Endodermal cell (in vitro differentiated cells): ENCODE measurements around the gene APPBP2. TPM values are rescaled to one million over a fixed set of nuclear protein-coding genes. Genes with fewer than 3 reads are reported as not detected.
A peak's percentile ranks its signal among the peaks of the same experiment; 100 is the strongest.

Experiments used
- DNase-seq: peaks from one replicate; pipeline ENCODE4 v3.0.0-alpha.2; 2017
- H3K27ac ChIP-seq: 2 replicates; pipeline ENCODE4 v1.5.1; 2013; ENCODE audit warnings: mild to moderate bottlenecking, low read depth, low read length, moderate library complexity
- H3K27me3 ChIP-seq: 2 replicates; pipeline ENCODE4 v1.6.1; 2013; ENCODE audit warnings: mild to moderate bottlenecking, low read length, moderate library complexity; ENCODE audit not compliant: insufficient read depth, control insufficient read depth, poor library complexity, severe bottlenecking
- H3K36me3 ChIP-seq: 2 replicates; pipeline ENCODE4 v1.7.0; 2013; ENCODE audit warnings: mild to moderate bottlenecking, low read length, moderate library complexity; ENCODE audit not compliant: control insufficient read depth, insufficient read depth
- H3K4me1 ChIP-seq: one replicate; pipeline ENCODE4 v1.7.0; 2013; ENCODE audit warnings: low read length; ENCODE audit not compliant: control insufficient read depth, insufficient read depth
- H3K4me3 ChIP-seq: 2 replicates; pipeline ENCODE4 v1.5.1; 2013; ENCODE audit warnings: mild to moderate bottlenecking, low read length, moderate library complexity
- H3K9ac ChIP-seq: 2 replicates; pipeline ENCODE4 v1.6.1; 2013; ENCODE audit warnings: mild to moderate bottlenecking, low read length, moderate library complexity; ENCODE audit not compliant: poor library complexity, severe bottlenecking; ENCODE audit errors: extremely low read depth
- H3K9me3 ChIP-seq: 2 replicates; pipeline ENCODE4 v1.6.1; 2013; ENCODE audit warnings: mild to moderate bottlenecking, low read length, moderate library complexity; ENCODE audit not compliant: control insufficient read depth
- H3K27ac Mint-ChIP-seq: 2 replicates; pipeline ENCODE4 v1.8.0; 2020; ENCODE audit warnings: mixed read lengths
- H3K27me3 Mint-ChIP-seq: 2 replicates; pipeline ENCODE4 v1.8.0; 2021; ENCODE audit warnings: mild to moderate bottlenecking, mixed read lengths; ENCODE audit not compliant: insufficient read depth
- H3K36me3 Mint-ChIP-seq: 2 replicates; pipeline ENCODE4 v1.8.0; 2020; ENCODE audit warnings: low read depth, mixed read lengths
- H3K4me1 Mint-ChIP-seq: 2 replicates; pipeline ENCODE4 v1.8.0; 2020; ENCODE audit warnings: mixed read lengths
- H3K4me3 Mint-ChIP-seq: 2 replicates; pipeline ENCODE4 v1.8.0; 2020; ENCODE audit warnings: mild to moderate bottlenecking, moderate library complexity, mixed read lengths
- H3K9me3 Mint-ChIP-seq: 2 replicates; pipeline ENCODE4 v1.8.0; 2020; ENCODE audit warnings: mild to moderate bottlenecking, mixed read lengths
- WGBS, 2 experiments: methylation state at CpG; one replicate each; pipeline versions ENCODE4 v1.1.5 to v1.1.7; 2013; ENCODE audit warnings: missing lambda C conversion rate in 2 of 2, mixed read lengths in 1 of 2; ENCODE audit not compliant: insufficient coverage in 1 of 2, insufficient read length in 1 of 2; 5-methylcytosine and 5-hydroxymethylcytosine counted together
- total RNA-seq, 2 donors: library from RNA; stranded (reverse); fragmentation: NEBNext Ultra II Directional in 1 of 2; extraction: Animal tissue kit (Norgen Biotek cat#: 25700) in 1 of 2; gene quantifications; 2 replicates in 1 of 2; 3 replicates in 1 of 2; pipeline ENCODE4 v1.2.1, GENCODE V29; 2021
- TF ChIP-seq, protein P1 (sequence below): fragments of 200-600 bp; sonication (generic); conservative IDR thresholded peaks from 2 replicates; pipeline ENCODE4 v1.5.0; 2021; ENCODE audit warnings: antibody characterized with exemption, mild to moderate bottlenecking

Gene APPBP2
- total RNA-seq, 2 donors from 2014 or later = 25.3 to 28.1 TPM

DNA sequence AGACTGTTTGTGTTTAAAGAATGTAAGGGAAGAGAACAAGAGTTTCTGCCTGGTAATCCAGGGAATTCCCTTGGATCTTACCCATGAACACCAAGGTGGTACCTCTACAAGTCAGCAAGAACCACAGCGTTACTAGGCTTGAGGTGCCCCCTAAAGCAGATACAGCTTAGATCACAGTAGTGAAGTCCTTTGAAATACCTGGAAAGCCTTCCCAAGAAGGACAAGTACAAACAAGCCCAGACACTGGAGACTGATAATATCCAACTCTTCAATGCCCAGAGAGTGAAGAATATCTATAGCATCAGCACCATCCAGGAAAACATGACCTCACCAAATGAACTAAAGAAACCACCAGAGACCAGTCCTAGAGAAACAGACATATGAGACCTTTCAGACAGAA is 3.8 kb upstream of the APPBP2 start:
- WGBS, 2 experiments = 100% methylated on average over 1 of the region's 1 CpG; no CpG with 5 or more reads in 1 of the 2 experiments
- Histone ChIP-seq H3K4me3 (no peak overlapping the region), H3K9me3 (peaks cover 8% of the 10 kb centered on the region), H3K9ac (no peak overlapping the region), H3K27ac (no peak overlapping the region), H3K36me3 (peaks cover 8% of the 10 kb centered on the region), H3K27me3 (no peaks in the 10 kb centered on the region), H3K4me1 (no peaks in the 10 kb centered on the region)
- Mint-ChIP-seq H3K27ac (peak overlapping the region; percentile 3), H3K9me3 (peaks cover 14% of the 10 kb centered on the region), H3K36me3 (peaks cover 26% of the 10 kb centered on the region), H3K4me1 (peaks cover under 1% of the 10 kb centered on the region), H3K27me3 (no peaks in the 10 kb centered on the region), H3K4me3 (no peak overlapping the region)
- TF ChIP-seq, protein P1, sequence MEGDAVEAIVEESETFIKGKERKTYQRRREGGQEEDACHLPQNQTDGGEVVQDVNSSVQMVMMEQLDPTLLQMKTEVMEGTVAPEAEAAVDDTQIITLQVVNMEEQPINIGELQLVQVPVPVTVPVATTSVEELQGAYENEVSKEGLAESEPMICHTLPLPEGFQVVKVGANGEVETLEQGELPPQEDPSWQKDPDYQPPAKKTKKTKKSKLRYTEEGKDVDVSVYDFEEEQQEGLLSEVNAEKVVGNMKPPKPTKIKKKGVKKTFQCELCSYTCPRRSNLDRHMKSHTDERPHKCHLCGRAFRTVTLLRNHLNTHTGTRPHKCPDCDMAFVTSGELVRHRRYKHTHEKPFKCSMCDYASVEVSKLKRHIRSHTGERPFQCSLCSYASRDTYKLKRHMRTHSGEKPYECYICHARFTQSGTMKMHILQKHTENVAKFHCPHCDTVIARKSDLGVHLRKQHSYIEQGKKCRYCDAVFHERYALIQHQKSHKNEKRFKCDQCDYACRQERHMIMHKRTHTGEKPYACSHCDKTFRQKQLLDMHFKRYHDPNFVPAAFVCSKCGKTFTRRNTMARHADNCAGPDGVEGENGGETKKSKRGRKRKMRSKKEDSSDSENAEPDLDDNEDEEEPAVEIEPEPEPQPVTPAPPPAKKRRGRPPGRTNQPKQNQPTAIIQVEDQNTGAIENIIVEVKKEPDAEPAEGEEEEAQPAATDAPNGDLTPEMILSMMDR = no peak
- DNase-seq = peak; percentile 29

DNA sequence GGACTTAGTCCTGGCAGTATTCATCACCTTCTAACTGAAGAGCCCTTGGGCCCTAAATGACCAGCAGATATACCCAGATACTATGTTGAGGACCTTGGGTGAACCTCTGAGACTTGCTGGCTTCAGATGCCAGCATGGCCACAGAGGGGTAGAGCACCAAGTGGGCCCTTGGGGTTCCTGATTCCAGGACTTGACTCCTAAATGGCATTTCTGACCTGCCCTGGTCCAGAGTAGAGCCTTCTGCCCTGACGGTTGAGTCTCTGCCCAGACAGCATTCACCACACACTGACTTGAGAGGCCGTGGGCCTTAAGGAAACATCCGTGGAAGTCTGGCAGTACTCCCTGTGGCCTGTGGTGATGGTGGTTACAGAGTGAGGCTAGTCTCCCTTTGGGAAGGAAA is 2.8 kb upstream of the APPBP2 start:
- H3K27ac ChIP-seq = no peak overlapping the region
- H3K9me3 ChIP-seq = peaks cover 8% of the 10 kb centered on the region
- no peak overlapping the region for H3K27ac Mint-ChIP-seq

DNA sequence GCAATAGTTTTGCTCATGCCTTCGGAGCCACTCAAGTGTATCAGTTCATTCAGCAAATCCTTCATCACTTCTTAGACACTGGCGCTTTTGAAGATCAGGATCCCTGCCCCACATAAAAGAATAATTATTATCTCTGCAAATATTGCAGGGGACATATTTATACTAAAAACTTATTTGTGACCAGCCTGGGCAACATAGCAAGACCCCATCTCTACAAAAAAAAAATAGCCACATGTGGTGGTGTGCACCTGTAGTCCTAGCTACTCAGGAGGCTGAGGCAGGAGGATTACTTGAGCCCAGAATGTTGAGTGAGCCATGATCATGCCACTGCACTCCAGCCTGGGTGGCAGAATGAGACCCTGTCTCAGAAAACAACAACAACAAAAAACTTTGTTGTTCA is 1.7 kb upstream of the APPBP2 start:
- Histone ChIP-seq H3K4me1 (no peaks in the 10 kb centered on the region), H3K27me3 (no peaks in the 10 kb centered on the region), H3K9ac (no peak overlapping the region), H3K4me3 (no peak overlapping the region), H3K36me3 (peaks cover 8% of the 10 kb centered on the region), H3K9me3 (peaks cover 8% of the 10 kb centered on the region), H3K27ac (no peak overlapping the region)
- Mint-ChIP-seq H3K36me3 (peaks cover 26% of the 10 kb centered on the region), H3K27me3 (no peaks in the 10 kb centered on the region), H3K4me3 (no peak overlapping the region), H3K27ac (no peak overlapping the region), H3K4me1 (peaks cover 6% of the 10 kb centered on the region), H3K9me3 (peaks cover 14% of the 10 kb centered on the region)
- TF ChIP-seq, protein P1 = no peak
- no peak for DNase-seq
- 100% methylated on average over 2 of the region's 2 CpGs; no CpG with 5 or more reads in 1 of the 2 experiments for WGBS, 2 experiments

More for the DNA sequence above, 2.8 kb upstream of the APPBP2 start:
- H3K4me3 Mint-ChIP-seq = no peak overlapping the region
- Histone ChIP-seq H3K36me3 (peaks cover 8% of the 10 kb centered on the region), H3K27me3 (no peaks in the 10 kb centered on the region), H3K4me1 (no peaks in the 10 kb centered on the region), H3K4me3 (no peak overlapping the region), H3K9ac (no peak overlapping the region)
- peaks cover 6% of the 10 kb centered on the region for H3K4me1 Mint-ChIP-seq
- peaks cover 26% of the 10 kb centered on the region for H3K36me3 Mint-ChIP-seq
- TF ChIP-seq, protein P1 = no peak
- peak; percentile 20 for DNase-seq
- H3K27me3 Mint-ChIP-seq = no peaks in the 10 kb centered on the region
- WGBS, 2 experiments = 97 to 100% methylated on average over 1 to 3 of the region's 3 CpGs
- peaks cover 14% of the 10 kb centered on the region for H3K9me3 Mint-ChIP-seq
